Prostate gland (tissue), 2 donors: ENCODE measurements around the gene KRT2.

Source experiments
- POLR2A ChIP-seq: fragments of 450-650 bp; IDR thresholded peaks from one replicate; pipeline ENCODE4 v1.6.1; 2016; ENCODE audit warnings: antibody characterized with exemption, mild to moderate bottlenecking
- TF ChIP-seq, protein P1 (sequence below), 4 experiments: fragments of 200-600 bp in 2 of 4; fragments of 450-650 bp in 2 of 4; sonication (generic) in 2 of 4; IDR thresholded peaks; 1 replicate in 3 of 4; 2 replicates in 1 of 4; pipeline ENCODE4 v1.5.1; 2016 to 2019; ENCODE audit warnings: antibody characterized with exemption in 4 of 4, mild to moderate bottlenecking in 2 of 4, moderate library complexity in 2 of 4

DNA sequence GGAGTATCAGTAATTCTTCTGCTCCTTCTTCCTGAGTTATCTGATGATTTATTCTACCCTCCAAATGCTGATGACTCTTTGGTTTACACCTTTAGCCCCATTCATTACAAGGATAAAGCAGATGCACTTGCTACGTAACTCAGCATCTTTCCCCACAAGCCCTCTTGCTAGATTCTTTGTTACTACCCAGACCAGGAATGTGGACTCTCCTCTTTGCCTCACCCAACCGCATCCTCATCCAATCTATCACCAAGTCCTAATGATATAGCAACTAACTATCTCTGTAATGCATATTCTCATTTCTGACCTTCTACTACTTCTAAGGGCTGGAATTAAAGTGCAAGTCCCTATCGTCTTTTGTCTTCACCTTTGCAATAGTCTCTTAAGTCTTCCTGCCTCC lies 18.9 kb upstream of the KRT2 start:
- TF ChIP-seq, protein P1, sequence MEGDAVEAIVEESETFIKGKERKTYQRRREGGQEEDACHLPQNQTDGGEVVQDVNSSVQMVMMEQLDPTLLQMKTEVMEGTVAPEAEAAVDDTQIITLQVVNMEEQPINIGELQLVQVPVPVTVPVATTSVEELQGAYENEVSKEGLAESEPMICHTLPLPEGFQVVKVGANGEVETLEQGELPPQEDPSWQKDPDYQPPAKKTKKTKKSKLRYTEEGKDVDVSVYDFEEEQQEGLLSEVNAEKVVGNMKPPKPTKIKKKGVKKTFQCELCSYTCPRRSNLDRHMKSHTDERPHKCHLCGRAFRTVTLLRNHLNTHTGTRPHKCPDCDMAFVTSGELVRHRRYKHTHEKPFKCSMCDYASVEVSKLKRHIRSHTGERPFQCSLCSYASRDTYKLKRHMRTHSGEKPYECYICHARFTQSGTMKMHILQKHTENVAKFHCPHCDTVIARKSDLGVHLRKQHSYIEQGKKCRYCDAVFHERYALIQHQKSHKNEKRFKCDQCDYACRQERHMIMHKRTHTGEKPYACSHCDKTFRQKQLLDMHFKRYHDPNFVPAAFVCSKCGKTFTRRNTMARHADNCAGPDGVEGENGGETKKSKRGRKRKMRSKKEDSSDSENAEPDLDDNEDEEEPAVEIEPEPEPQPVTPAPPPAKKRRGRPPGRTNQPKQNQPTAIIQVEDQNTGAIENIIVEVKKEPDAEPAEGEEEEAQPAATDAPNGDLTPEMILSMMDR (IDR thresholded peaks at IDR 0.05) = no peak
- no peak for TF ChIP-seq POLR2A
